ENCODE results near the gene ALDH7A1. TPM values are rescaled to one million over a fixed set of nuclear protein-coding genes. Genes with fewer than 3 reads are reported as not detected.

ALDH7A1 gene
- total RNA-seq, 2 donors from 2014 or later: 50.5 to 61.8 TPM

DNA sequence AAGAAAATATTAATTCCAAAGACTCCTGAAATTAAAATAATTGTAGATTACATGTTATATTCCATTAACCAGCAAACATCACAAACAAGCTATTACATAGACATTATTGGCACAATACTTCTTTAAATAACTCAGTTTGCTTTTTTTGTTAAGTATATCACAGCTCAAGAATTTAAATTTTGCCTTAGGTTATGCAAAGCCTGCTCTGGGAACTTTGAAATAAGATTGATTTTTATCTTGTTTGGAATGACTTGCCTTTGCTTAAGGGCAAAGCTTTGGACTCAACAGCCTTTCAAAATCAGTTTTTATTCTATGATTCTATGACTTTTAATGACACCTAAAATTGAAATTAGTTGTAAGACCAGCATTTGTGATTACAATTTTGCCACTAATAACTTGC lies 78.2 kb downstream of the ALDH7A1 start:
- ATAC-seq (no peak), DNase-seq (no peak)
- intact Hi-C loops (cut with DNase I, micrococcal nuclease): no loop called here

DNA sequence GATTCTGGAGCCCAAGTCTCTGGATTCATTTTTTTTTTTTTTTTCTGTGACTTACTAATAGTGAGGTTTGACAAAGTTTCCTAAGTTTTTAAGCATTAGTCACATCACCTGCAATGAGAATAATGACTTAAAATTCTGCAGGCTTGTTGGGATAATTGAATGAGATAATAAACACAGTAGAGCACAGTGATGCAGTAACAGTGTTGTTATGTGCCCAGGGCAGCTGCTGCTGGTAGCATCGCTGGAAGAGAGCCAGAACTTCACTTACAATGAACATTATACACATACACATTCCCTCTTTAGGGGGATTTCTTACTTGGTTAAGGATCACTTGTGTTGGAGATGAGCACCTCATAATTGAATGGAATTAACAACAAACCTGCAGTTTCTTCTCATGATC lies 78.9 kb downstream of the ALDH7A1 start:
- DNase-seq (no peak), ATAC-seq (no peak)
- intact Hi-C loops (cut with DNase I, micrococcal nuclease): no loop called here

DNA sequence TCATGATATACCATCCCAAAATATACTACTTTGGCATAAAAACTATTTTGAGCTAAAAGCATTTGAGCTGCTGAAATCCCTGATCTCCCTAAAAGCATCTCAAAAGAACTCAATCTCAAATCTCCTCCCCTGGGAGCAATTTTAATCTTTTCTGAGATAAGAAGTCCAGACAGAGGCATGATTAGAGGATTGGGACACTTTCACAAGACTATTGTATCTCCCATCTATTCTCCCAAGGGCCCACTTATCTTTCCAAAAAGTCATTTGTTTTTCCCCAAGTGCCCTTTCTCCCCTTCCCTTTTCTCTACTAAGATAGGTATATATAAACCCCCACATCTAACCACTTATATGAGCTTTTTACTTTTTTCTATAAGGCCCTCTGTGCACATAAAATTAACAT lies 79.7 kb downstream of the ALDH7A1 start:
- no peak for ATAC-seq
- no peak for DNase-seq
- intact Hi-C loops (cut with DNase I, micrococcal nuclease): no loop called here

DNA sequence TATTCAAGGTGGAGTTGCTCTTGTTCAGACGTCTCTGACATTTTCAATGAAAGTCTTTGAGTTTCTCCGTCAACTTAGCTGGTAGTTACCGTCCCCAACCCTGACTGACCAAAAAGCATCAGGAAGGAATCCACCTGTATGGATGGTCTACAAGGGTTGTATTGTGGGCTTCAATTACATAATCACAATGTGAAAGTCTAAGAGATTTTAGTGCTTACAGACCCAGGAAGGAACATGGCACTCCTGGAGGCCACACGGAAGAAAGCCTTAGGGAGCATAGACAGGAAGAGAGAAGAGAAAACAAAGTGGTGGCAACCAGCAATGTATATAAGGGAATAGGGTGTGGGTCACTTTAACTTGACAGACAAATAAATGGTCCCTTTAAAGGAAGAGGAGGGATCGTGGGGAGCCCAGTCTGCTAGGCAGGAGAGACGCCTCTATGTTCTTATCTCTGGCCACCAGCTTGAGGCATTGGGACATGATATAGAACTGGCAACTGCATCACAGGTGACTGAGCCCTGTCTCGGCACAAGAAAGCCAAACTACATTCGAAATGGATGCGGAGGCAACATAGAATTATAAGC lies 80.4 kb downstream of the ALDH7A1 start:
- intact Hi-C loops (cut with DNase I, micrococcal nuclease): no loop called here
- DNase-seq (no peak), ATAC-seq (no peak)

DNA sequence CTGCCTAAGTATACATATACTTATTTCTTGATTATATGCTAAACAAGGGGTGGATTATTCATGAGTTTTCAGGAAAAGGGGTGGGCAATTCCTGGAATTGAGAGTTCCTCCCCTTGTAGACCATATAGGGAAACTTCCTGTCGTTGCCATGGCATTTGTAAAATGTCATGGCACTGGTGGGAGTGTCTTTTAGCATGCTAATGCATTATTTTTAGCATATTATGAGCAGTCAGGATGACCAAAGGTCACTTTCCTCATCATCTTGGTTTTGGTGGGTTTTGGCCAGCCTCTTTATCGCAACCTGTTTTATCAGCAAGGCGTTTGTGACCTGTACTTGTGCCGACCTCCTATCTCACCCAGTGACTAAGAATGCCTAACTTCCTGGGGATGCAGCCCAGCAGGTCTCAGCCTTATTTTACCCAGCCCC lies 80.9 kb downstream of the ALDH7A1 start:
- DNase-seq (no peak), ATAC-seq (no peak)
- intact Hi-C loops (cut with DNase I, micrococcal nuclease): no loop called here

DNA sequence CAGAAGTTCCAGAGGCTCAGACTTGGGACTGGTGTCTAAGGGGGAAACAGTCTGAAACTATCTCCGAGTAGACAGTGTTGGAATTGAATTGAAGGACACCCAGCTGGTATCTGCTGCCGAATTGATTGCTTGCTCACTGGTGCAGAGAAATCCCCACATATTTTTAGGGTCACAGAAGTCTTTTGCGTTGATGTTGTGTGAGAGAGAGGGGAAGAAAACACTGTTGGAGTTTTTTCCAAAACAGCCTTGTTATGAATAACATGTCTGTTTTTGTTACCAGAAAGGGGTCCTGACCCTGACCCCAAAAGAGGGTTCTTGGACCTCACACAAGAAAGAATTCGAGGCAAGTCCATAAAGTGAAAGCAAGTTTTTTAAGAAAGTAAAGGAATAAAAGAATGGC lies 81.3 kb downstream of the ALDH7A1 start:
- ATAC-seq: no peak

DNA sequence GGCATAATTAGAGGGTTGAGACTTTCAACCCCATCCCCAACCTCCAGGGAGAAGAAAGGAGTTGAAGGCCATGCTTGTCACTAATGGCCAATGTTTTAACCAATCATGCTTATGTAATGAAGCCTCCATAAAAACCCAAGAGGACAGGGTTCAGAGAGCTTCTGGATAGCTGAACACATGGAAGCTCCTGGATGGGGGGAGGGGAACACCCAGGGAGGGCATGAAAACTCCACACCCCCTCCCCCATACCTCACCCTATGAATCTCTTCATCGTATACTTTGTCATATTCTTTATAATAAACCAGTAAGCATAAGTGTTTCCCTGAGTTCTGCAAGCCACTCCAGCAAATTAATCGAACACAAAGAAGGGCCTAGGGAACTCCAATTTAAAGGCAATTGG lies 81.7 kb downstream of the ALDH7A1 start:
- intact Hi-C loops (cut with DNase I, micrococcal nuclease): no loop called here
- no peak for ATAC-seq
- DNase-seq: no peak

More for the DNA sequence above, 81.3 kb downstream of the ALDH7A1 start:
- DNase-seq: no peak
- intact Hi-C loops (cut with DNase I, micrococcal nuclease): no loop called here

DNA sequence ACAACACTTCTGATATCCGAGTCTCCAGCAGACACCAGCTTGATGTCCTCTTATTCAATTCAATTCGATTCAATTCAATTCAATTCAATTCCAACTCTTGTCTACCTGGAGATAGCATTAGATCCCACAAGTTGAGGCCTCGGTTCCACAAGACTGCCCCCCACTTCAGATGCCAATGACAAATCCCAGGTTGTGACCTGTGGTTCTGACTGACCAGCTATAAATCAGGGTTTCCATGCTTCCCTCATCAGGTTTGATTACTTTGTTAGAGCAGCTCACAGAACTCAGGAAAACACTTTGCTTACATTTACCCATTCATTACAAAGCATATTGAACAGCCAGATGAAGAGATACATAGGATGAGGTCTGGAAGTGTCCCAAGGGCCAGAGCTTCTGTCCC lies 82.6 kb downstream of the ALDH7A1 start:
- intact Hi-C loops (cut with DNase I, micrococcal nuclease): no loop called here
- DNase-seq (no peak), ATAC-seq (no peak)

DNA sequence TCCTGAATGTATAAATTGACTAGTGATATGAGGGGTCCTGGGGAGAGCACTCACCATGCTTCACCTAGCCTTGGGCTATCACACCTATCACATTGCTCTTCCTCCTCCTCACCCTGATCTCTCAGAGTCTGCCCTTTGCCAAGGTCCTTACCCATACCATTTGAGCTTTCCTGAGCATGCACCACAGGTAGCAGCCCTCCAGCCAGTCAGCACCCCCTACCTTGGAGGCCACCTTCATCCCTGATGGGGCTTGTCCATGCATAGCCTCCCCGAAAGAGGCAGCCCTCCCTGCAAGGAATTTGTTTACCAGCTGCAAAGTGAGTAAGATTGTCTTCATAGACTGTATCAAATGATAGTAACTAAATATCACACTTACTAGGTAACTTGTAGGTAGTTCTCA lies 83.1 kb downstream of the ALDH7A1 start:
- ATAC-seq (no peak), DNase-seq (no peak)
- intact Hi-C loops (cut with DNase I, micrococcal nuclease): no loop called here

DNA sequence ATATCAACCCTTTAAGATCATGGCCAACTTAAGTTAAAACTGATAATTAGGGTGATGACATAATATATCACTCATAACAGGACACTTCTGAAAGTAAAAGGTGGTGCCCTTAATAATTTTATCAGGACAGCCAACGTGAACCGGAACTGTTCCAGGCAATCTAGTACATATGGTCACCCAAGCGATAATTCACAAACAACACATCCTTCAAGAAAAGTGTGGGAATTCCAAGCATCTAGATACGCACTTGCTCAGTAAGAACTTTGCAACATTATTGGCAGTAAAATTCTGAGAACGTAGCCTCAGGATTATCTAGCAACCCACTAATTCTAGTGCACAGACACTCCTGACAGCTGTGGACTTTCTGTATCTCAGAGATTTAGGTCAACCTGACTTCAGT lies 85.7 kb downstream of the ALDH7A1 start:
- intact Hi-C loops (cut with DNase I, micrococcal nuclease): no loop called here
- DNase-seq (no peak), ATAC-seq (no peak)

DNA sequence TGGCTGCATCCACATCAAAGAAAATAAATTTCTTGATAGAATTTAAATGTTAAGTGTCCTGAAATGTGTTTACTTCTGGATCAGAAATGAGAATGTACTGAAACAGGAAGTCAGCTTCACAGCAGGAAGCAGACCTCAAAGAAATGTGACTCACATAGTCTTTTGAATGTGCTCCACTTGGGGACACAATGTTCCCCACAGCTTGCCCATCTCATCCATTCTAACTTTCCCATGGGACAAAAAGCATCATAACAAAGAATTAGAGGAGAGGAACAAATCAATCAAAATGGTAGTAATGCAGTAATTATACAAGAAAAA lies 86.1 kb downstream of the ALDH7A1 start:
- DNase-seq: no peak
- no peak for ATAC-seq

DNA sequence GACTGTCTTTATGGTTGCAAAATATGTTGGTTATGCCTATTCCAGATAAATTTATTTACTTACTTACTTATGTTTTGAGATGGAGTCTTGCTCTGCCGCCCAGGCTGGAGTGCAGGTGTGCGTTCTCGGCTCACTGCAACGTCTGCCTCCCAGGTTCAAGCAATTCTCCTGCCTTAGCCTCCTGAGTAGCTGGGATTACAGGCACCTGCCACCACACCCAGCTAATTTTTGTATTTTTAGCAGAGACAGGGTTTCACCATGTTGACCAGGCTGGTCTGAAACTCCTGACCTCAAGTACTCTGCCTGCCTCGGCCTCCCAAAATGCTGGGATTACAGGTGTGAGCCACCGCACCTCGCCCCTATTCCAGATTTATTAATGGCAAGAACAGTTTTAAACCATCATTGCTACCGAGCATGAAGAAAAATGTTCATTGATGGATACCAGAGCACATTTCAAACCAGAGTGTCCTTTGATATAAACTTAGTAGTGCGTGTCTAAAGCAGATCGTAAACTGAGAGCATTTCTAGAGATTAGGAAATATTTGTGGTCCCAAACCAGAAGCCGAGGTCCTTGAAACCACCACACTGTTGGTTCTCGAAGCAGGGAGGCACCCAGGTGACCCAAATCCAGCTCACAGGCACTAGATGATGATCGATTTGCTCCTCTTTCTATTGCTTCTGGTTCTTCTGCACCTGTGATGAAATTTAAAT lies 86.6 kb downstream of the ALDH7A1 start:
- DNase-seq (no peak), ATAC-seq (no peak)
- intact Hi-C loops (cut with DNase I, micrococcal nuclease): no loop called here

More for the DNA sequence above, 86.1 kb downstream of the ALDH7A1 start:
- intact Hi-C loops (cut with DNase I, micrococcal nuclease): no loop called here

DNA sequence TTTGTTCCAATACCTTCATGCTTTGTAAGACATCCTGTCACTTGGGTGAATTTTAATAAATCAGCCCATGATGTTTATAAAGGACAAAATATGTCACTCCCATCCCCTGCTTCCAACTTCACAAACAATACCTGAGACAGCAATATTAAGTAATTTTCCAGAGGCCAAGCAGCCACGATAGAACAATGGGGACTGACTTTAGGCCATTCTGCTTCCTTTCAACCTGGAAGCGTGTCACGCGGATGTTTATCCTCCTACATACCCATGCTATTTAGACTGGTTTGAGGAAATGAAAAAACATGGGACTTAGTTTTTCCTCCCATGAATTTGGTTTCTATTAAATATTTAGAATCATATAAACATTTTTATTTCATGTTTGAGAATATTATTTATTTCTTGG lies 88.9 kb downstream of the ALDH7A1 start:
- intact Hi-C loops (cut with DNase I, micrococcal nuclease): no loop called here
- ATAC-seq (no peak), DNase-seq (no peak)

DNA sequence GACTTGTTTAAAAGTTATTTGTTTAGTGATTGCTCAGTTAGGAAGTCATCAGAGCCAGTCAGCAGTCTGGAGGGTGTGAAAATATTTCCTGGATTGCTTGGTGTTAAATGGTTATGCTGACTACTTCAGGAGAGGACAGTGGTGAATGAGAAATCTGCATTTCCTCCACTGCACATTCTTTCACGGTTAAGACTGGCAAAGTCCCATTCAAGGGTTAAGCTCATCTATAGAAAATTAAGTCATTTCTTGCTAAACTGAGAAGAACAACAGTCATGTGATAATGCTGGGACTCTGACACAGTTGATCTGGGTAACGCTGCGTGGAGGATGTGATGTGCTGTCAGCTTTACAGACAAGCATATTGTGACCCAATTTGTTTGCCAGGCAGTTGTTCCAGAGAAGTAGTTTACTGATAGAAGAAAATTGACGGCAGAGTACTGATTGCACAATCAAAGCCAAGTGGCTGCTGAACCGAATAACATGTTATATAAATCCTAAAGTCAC lies 91.4 kb downstream of the ALDH7A1 start:
- peak; percentile 42 for ATAC-seq
- no peak for DNase-seq
- intact Hi-C loops (cut with DNase I, micrococcal nuclease): no loop called here

DNA sequence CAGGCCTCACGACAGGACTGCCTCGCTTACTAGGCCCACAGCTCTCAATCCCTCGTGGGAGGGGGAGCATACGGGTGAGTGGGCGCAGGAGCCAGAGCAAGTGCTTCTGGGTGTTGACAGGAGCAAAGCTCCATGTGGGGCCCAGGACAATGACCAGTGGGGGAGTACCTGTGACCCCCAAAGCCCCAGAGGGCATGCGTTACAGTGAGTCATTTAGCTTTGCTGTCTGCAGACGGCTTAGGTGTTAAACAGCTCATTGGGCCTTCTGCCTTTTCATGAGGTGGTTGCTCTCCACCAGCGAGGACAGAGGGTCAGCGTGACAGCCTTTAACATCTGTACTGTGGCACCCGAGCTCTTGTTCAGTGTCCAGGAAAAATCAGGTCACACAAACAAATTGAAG lies 93.6 kb downstream of the ALDH7A1 start:
- ATAC-seq (no peak), DNase-seq (no peak)
- intact Hi-C loops (cut with DNase I, micrococcal nuclease): no loop called here

DNA sequence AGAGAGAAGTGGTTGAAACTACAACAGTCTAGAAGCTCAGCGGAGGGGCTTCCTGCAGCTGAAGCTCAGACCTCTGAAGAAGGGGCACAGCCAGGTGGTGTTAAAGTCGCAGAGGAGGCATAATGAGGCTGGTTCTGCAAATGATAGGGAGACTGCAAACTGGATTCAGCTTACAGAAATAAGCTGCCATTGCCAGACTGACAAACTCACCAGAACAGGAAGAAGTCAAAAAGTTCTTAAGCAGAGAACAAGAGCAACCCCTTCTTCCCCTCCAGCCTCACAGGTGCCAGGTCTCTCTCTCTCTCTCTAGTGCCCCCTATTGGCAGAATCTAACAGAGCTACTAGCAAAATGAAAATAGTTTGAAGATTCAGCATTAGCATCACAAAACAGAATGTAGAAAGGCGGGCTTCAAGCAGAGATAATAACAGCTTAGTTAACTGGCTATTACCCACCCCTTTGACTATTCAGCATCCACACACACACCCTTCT lies 95.1 kb downstream of the ALDH7A1 start:
- ATAC-seq: peak; percentile 53
- no peak for DNase-seq
- intact Hi-C loops (cut with DNase I, micrococcal nuclease): no loop called here

DNA sequence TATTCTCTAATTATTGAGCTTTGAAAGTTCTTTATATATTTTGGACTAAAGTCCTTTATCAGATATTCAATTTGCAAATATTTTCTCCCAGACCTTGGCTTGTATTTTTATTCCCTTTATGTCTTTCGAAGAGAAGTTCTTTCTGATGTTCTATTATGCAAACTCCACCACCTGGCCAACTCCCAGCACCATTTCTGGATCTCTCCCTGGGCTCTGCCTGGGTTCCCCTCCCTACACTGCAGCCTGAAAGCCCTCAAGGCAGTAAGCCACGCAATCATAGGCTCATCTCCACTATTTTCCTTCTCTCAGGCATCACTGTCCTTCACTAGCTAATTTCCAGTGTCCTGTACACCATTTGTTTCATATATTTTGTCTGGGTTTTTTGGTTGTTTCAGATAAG lies 95.7 kb downstream of the ALDH7A1 start:
- no peak for DNase-seq
- ATAC-seq: no peak
- intact Hi-C loops (cut with DNase I, micrococcal nuclease): no loop called here

DNA sequence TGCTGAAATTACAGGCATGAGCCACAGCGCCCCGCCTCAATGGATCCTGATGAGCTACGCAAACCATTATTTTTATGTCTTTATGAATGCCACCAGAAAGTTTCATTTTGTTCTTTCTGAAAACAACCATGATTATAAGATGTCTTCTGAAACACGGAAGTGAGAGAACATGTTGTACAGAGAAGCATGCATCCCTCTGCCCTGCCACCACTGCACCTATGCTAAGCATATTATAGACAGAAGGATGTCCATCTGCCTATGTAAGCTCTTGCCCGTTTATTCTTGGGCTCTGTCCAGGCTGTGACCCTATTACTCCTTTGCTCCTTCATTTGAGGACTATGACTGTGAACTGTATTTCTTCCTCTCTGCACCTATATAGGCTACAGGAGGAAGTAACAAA lies 97.5 kb downstream of the ALDH7A1 start:
- intact Hi-C loops (cut with DNase I, micrococcal nuclease): no loop called here
- ATAC-seq (no peak), DNase-seq (no peak)

DNA sequence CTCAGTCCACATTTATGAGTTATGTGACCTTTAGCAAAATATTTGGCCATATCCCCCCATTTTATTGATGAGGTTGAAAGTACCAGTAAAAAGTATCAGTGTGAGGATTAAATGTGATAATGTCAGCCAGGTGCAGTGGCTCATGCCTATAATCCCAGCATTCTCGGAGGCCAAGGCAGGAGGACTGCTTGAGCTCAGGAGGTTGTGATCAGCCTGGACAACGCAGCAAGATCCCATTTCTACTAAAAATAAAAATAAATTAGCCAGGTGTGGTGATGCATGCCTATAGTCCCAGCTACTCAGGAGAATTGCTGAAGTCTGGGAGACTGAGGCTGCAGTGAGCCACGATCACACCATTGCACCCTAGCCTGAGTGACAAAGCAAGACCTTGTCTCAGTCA lies 100.6 kb downstream of the ALDH7A1 start:
- DNase-seq: no peak
- no peak for ATAC-seq
- intact Hi-C loops (cut with DNase I, micrococcal nuclease): no loop called here

DNA sequence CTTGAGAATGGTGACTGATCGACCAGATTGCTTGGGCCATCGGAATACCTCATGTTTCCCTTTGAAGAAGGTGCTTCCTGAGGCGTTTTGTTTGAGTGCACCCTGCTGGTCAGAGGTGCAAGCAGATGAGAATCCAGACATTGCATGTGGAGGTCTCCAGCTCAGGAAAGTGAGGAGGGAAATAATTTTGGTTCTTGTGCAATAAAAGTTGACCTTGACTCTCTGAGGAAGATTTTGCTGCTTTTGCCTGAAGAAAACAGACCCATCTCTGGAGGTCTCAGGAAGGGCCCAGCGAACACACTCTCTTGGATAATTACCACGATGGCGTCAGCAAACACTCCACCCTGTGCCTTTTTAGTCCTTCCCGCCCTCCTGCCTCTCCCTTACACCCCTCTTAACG lies 102.1 kb downstream of the ALDH7A1 start:
- DNase-seq: no peak
- intact Hi-C loops (cut with DNase I, micrococcal nuclease): no loop called here
- ATAC-seq: peak; percentile 53

Data from left colon (tissue), 2 donors.